ENCODE measurements around the gene ARHGAP15. TPM values are rescaled to one million over a fixed set of nuclear protein-coding genes. Genes with fewer than 3 reads are reported as not detected.

Gene ARHGAP15
- total and polyA plus RNA-seq, 2 donors from 2014 or later, result 5.7 to 23.1 TPM

- TF ChIP-seq CTCF (IDR thresholded peaks at IDR 0.05; ENCODE audit: borderline replicate concordance, extremely low read depth, insufficient read depth), result no peak
- Histone ChIP-seq H3K27ac (ENCODE audit: low read depth in 2 of 2, low read length in 2 of 2) (no peak overlapping the region), H3K4me3 (ENCODE audit: low read length in 3 of 3) (no peak overlapping the region), H3K27me3 (ENCODE audit: control insufficient read depth, insufficient read depth, low read length) (no peaks in the 10 kb centered on the region), H3K9ac (ENCODE audit: low read length in 3 of 3) (no peak overlapping the region), H3K9me3 (ENCODE audit: control insufficient read depth in 2 of 3, insufficient read depth in 1 of 3, low read length in 3 of 3) (no peaks in the 10 kb centered on the region), H3K4me1 (ENCODE audit: control insufficient read depth in 2 of 3, insufficient read depth in 2 of 3, low read depth in 1 of 3, low read length in 3 of 3) (no peaks in the 10 kb centered on the region), H3K36me3 (ENCODE audit: control insufficient read depth in 2 of 3, insufficient read depth in 3 of 3, low read length in 3 of 3) (no peaks in the 10 kb centered on the region)
- no peak for DNase-seq
- FAIRE-seq, result no peak
- intact Hi-C loops (cut with DNase I), result no loop called here
Measured at GRCh38 chr2:143255899-143256298, 126.7 kb downstream of the ARHGAP15 start.

GRCh38 chr2:143258126-143258892, 129.1 kb downstream of the ARHGAP15 start:
- H3K27me3 ChIP-seq (ENCODE audit: control insufficient read depth, insufficient read depth, low read length), result no peaks in the 10 kb centered on the region

GRCh38 chr2:143259368-143259958, 130.2 kb downstream of the ARHGAP15 start:
- H3K27ac ChIP-seq (ENCODE audit: low read depth in 2 of 2, low read length in 2 of 2), result no peak overlapping the region
- FAIRE-seq, result peak; percentile 83
- H3K9ac ChIP-seq (ENCODE audit: low read length in 3 of 3), result peak overlapping the region in 1 of 3 donors; percentile 23
- H3K4me3 ChIP-seq (ENCODE audit: low read length in 3 of 3), result peak overlapping the region in 2 of 3 donors; percentile 19 to 35
- intact Hi-C loops (cut with DNase I), result no loop called here
- peak in 4 of 5 donors; percentile 49 to 87 (median 77) for DNase-seq
- H3K9me3 ChIP-seq (ENCODE audit: control insufficient read depth in 2 of 3, insufficient read depth in 1 of 3, low read length in 3 of 3), result no peaks in the 10 kb centered on the region
- no peaks in the 10 kb centered on the region for H3K27me3 ChIP-seq (ENCODE audit: control insufficient read depth, insufficient read depth, low read length)
- TF ChIP-seq CTCF (IDR thresholded peaks at IDR 0.05; ENCODE audit: borderline replicate concordance, extremely low read depth, insufficient read depth), result peak; percentile 70
- H3K36me3 ChIP-seq (ENCODE audit: control insufficient read depth in 2 of 3, insufficient read depth in 3 of 3, low read length in 3 of 3), result no peaks in the 10 kb centered on the region
- no peaks in the 10 kb centered on the region for H3K4me1 ChIP-seq (ENCODE audit: control insufficient read depth in 2 of 3, insufficient read depth in 2 of 3, low read depth in 1 of 3, low read length in 3 of 3)

More at GRCh38 chr2:143258126-143258892, 129.1 kb downstream of the ARHGAP15 start:
- intact Hi-C loops (cut with DNase I), result no loop called here
- H3K9me3 ChIP-seq (ENCODE audit: control insufficient read depth in 2 of 3, insufficient read depth in 1 of 3, low read length in 3 of 3), result no peaks in the 10 kb centered on the region
- H3K4me3 ChIP-seq (ENCODE audit: low read length in 3 of 3), result no peak overlapping the region
- DNase-seq (peak in 1 of 5 donors; percentile 7), FAIRE-seq (no peak)
- H3K36me3 ChIP-seq (ENCODE audit: control insufficient read depth in 2 of 3, insufficient read depth in 3 of 3, low read length in 3 of 3), result no peaks in the 10 kb centered on the region
- H3K9ac ChIP-seq (ENCODE audit: low read length in 3 of 3), result no peak overlapping the region
- TF ChIP-seq CTCF (IDR thresholded peaks at IDR 0.05; ENCODE audit: borderline replicate concordance, extremely low read depth, insufficient read depth), result no peak
- no peaks in the 10 kb centered on the region for H3K4me1 ChIP-seq (ENCODE audit: control insufficient read depth in 2 of 3, insufficient read depth in 2 of 3, low read depth in 1 of 3, low read length in 3 of 3)
- H3K27ac ChIP-seq (ENCODE audit: low read depth in 2 of 2, low read length in 2 of 2), result no peak overlapping the region

Measured in kidney (tissue), 14 donors.